Erythroblast (primary cell): Measurements from ENCODE around the gene HUNK.

ENCODE experiments used
- GATA1 ChIP-seq: IDR thresholded peaks from 2 replicates; pipeline ENCODE4 v1.6.1; 2011; ENCODE audit warnings: low read depth, mild to moderate bottlenecking, control low read depth, low read length, moderate library complexity
- POLR2A ChIP-seq: IDR thresholded peaks from 2 replicates; pipeline ENCODE4 v1.6.1; 2011; ENCODE audit warnings: mild to moderate bottlenecking, low read length

GRCh38 chr21:31846690-31847089 lies 26.1 kb upstream of the HUNK start:
- TF ChIP-seq POLR2A (no peak), GATA1 (no peak)
